Nephron progenitor cell (in vitro differentiated cells): ENCODE results near the gene EGFL8.

Source experiments
- DNase-seq: peaks from one replicate; pipeline ENCODE4 v3.0.0; 2021
- H3K27ac Mint-ChIP-seq: 2 replicates; pipeline ENCODE4 v1.8.0; 2021; ENCODE audit warnings: mild to moderate bottlenecking, moderate library complexity, mixed read lengths
- H3K27me3 Mint-ChIP-seq: 2 replicates; pipeline ENCODE4 v1.8.0; 2021; ENCODE audit warnings: mild to moderate bottlenecking, low read depth, mixed read lengths; ENCODE audit not compliant: poor library complexity
- H3K36me3 Mint-ChIP-seq: 2 replicates; pipeline ENCODE4 v1.8.0; 2021; ENCODE audit warnings: low read depth, mixed read lengths
- H3K4me1 Mint-ChIP-seq: 2 replicates; pipeline ENCODE4 v1.8.0; 2021; ENCODE audit warnings: mixed read lengths
- H3K4me3 Mint-ChIP-seq: 2 replicates; pipeline ENCODE4 v1.8.0; 2021; ENCODE audit warnings: mild to moderate bottlenecking, moderate library complexity, mixed read lengths
- H3K9me3 Mint-ChIP-seq: 2 replicates; pipeline ENCODE4 v1.8.0; 2021; ENCODE audit warnings: mild to moderate bottlenecking, moderate library complexity, mixed read lengths
- CTCF ChIP-seq: fragments of 200-600 bp; sonication (generic); IDR thresholded peaks from 2 replicates; pipeline ENCODE4 v1.5.0; 2021; ENCODE audit warnings: antibody characterized with exemption

Gene EGFL8

GRCh38 chr6:32177788-32178546 lies 13.6 kb downstream of the EGFL8 start, which contains the start of gene RNF5:
Gene RNF5 (plus strand): TSS chr6:32178405. CDS start chr6:32178512, 107 bp downstream.
- no peak for TF ChIP-seq CTCF
- H3K27ac Mint-ChIP-seq, result peak within 1 kb of the TSS; percentile 90
- H3K27me3 Mint-ChIP-seq, result no peaks in the 10 kb centered on the region
- H3K4me3 Mint-ChIP-seq, result peak within 1 kb of the TSS; percentile 93
- H3K4me1 Mint-ChIP-seq, result peaks cover 75% of the 10 kb centered on the region
- DNase-seq, result peak; percentile 89
- H3K36me3 Mint-ChIP-seq, result peaks cover 23% of the 10 kb centered on the region
- no peaks in the 10 kb centered on the region for H3K9me3 Mint-ChIP-seq

GRCh38 chr6:32178547-32179440 lies 14.4 kb downstream of the EGFL8 start:
- H3K27ac Mint-ChIP-seq, result peak overlapping the region; percentile 90
- no peak for TF ChIP-seq CTCF

GRCh38 chr6:32179766-32180405 lies 15.5 kb downstream of the EGFL8 start:
- Mint-ChIP-seq H3K27ac (peak overlapping the region; percentile 73), H3K4me1 (peaks cover 56% of the 10 kb centered on the region), H3K9me3 (no peaks in the 10 kb centered on the region), H3K27me3 (no peaks in the 10 kb centered on the region), H3K4me3 (peak overlapping the region; percentile 93), H3K36me3 (peaks cover 23% of the 10 kb centered on the region)
- TF ChIP-seq CTCF, result no peak
- no peak for DNase-seq

More at GRCh38 chr6:32178547-32179440, 14.4 kb downstream of the EGFL8 start:
- no peaks in the 10 kb centered on the region for H3K9me3 Mint-ChIP-seq
- peaks cover 23% of the 10 kb centered on the region for H3K36me3 Mint-ChIP-seq
- peaks cover 67% of the 10 kb centered on the region for H3K4me1 Mint-ChIP-seq
- no peak for DNase-seq
- H3K27me3 Mint-ChIP-seq, result no peaks in the 10 kb centered on the region
- peak overlapping the region; percentile 93 for H3K4me3 Mint-ChIP-seq

GRCh38 chr6:32181148-32181702 lies 16.8 kb downstream of the EGFL8 start:
- Mint-ChIP-seq H3K36me3 (peaks cover 32% of the 10 kb centered on the region), H3K27me3 (no peaks in the 10 kb centered on the region), H3K27ac (peak overlapping the region; percentile 64), H3K4me1 (peaks cover 61% of the 10 kb centered on the region), H3K4me3 (peak overlapping the region; percentile 93), H3K9me3 (no peaks in the 10 kb centered on the region)
- TF ChIP-seq CTCF, result no peak
- no peak for DNase-seq

- Mint-ChIP-seq H3K27ac (peak overlapping the region; percentile 80), H3K36me3 (peaks cover 40% of the 10 kb centered on the region), H3K4me3 (no peak overlapping the region), H3K27me3 (no peaks in the 10 kb centered on the region), H3K4me1 (peaks cover 61% of the 10 kb centered on the region), H3K9me3 (no peaks in the 10 kb centered on the region)
- DNase-seq, result no peak
- no peak for TF ChIP-seq CTCF
These were observed 17.6 kb downstream of the EGFL8 start for GRCh38 chr6:32181915-32182529.
